ENCODE results near the gene CERS2.
A peak's percentile ranks its signal among the peaks of the same experiment; 100 is the strongest.

The CERS2 gene

GRCh38 chr1:151009206-151009587 is 34.6 kb upstream of the CERS2 start:
- Histone ChIP-seq H3K9me3 (ENCODE audit: control extremely low read depth in 1 of 5, control insufficient read depth in 4 of 5, insufficient read depth in 2 of 5, low read depth in 1 of 5, low read length in 4 of 5) (no peaks in the 10 kb centered on the region), H3K4me3 (ENCODE audit: control insufficient read depth in 1 of 7, extremely low read depth in 1 of 7, insufficient read depth in 4 of 7, low read depth in 2 of 7, low read length in 6 of 7) (peak overlapping the region in 6 of 7 experiments; percentile 75 to 96 (median 84)), H3K27me3 (replicated peaks in 2 of 5; ENCODE audit: control insufficient read depth in 4 of 5, insufficient read depth in 5 of 5, low read length in 4 of 5) (no peaks in the 10 kb centered on the region), H3K27ac (ENCODE audit: insufficient read depth in 1 of 2, low read depth in 1 of 2, low read length in 2 of 2, poor library complexity in 1 of 2, severe bottlenecking in 2 of 2) (peak overlapping the region; percentile 95 to 98), H3K36me3 (ENCODE audit: control insufficient read depth in 4 of 4, insufficient read depth in 4 of 4, low read length in 3 of 4) (no peaks in the 10 kb centered on the region), H3K4me1 (ENCODE audit: control extremely low read depth in 1 of 4, control insufficient read depth in 4 of 4, insufficient read depth in 4 of 4, low read length in 3 of 4) (peaks cover 34 to 93% (median 81%) of the 10 kb centered on the region in 4 experiments)
- CTCF ChIA-PET, result interaction anchor here (1.1 to 1.7 kb wide), 2 partner anchors 10 to 29 kb away, joined by 7 read pairs; no protein-coding TSS in a partner anchor
- DNase-seq, result no peak
- 60% methylated on average over 2 of the region's 3 CpGs for WGBS (ENCODE audit: insufficient coverage)
- POLR2A ChIA-PET, result no interaction called here

DNA sequence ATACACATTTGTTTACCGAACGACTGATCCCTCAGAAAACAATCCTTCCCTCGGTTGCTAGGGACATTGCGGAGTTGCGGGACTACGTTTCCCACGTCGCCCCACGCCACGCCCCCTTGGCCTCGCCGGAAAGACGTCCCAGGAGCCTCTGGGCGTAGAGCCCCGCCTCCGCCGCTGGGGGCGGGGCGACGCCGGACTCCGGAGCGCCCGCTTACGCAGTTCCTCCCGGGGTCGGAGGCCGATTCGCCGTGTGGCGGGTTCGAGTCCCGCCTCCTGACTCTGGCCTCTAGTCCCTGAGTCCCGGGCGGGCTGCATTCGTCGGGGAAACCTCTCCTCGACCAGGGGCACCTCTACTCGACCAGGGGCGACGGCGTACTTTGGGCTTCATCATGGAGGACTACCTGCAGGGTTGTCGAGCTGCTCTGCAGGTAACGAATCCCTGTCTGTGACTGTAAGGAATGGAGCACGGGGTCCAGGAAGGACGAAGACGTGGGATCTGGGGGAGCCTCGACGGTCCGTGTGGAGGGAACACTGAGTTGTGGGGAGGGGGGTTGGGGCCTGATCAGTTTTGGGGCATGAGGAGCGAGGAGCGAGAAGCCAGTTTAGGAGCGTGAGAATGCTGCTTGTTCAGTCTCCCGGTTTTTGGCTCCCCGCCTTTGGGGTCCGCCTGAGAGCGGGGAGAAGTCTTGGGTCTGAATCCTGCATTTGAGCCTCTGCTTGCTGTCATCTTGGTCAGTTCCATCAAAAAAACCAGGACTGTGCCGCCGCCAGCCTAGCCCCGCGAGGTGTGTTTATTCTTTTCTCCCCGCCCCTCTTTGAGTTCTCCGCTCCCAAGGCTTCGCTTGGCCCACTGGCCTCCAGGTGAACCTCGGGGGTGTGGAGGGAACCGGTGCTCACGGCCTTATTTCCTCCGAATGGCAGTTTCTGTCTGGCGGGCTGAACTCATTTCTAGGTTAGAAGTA is 33.9 kb upstream of the CERS2 start, which contains the start of gene PRUNE1:
PRUNE1 (plus strand) TSS at position 206 of the 962 bp plus-strand sequence; CDS start at position 390, 184 bp downstream.
- peak within 1 kb of the TSS; percentile 69 to 96 (median 81) for H3K4me3 ChIP-seq (ENCODE audit: control insufficient read depth in 1 of 7, extremely low read depth in 1 of 7, insufficient read depth in 4 of 7, low read depth in 2 of 7, low read length in 6 of 7)
- no peaks in the 10 kb centered on the region for H3K27me3 ChIP-seq (replicated peaks in 2 of 5; ENCODE audit: control insufficient read depth in 4 of 5, insufficient read depth in 5 of 5, low read length in 4 of 5)
- H3K4me1 ChIP-seq (ENCODE audit: control extremely low read depth in 1 of 4, control insufficient read depth in 4 of 4, insufficient read depth in 4 of 4, low read length in 3 of 4), result peaks cover 32 to 95% (median 83%) of the 10 kb centered on the region in 4 experiments
- no peaks in the 10 kb centered on the region for H3K9me3 ChIP-seq (ENCODE audit: control extremely low read depth in 1 of 5, control insufficient read depth in 4 of 5, insufficient read depth in 2 of 5, low read depth in 1 of 5, low read length in 4 of 5)
- peak; percentile 98 to 99 (median 99) for DNase-seq
- ChIA-PET POLR2A (no interaction called here), CTCF (interaction anchor here (1.1 to 1.7 kb wide), 2 partner anchors 9 to 29 kb away, joined by 7 read pairs; no protein-coding TSS in a partner anchor)
- 0% methylated on average over 63 of the region's 69 CpGs for WGBS (ENCODE audit: insufficient coverage)
- H3K27ac ChIP-seq (ENCODE audit: insufficient read depth in 1 of 2, low read depth in 1 of 2, low read length in 2 of 2, poor library complexity in 1 of 2, severe bottlenecking in 2 of 2), result peak within 1 kb of the TSS; percentile 95 to 98
- H3K36me3 ChIP-seq (ENCODE audit: control insufficient read depth in 4 of 4, insufficient read depth in 4 of 4, low read length in 3 of 4), result no peaks in the 10 kb centered on the region

DNA sequence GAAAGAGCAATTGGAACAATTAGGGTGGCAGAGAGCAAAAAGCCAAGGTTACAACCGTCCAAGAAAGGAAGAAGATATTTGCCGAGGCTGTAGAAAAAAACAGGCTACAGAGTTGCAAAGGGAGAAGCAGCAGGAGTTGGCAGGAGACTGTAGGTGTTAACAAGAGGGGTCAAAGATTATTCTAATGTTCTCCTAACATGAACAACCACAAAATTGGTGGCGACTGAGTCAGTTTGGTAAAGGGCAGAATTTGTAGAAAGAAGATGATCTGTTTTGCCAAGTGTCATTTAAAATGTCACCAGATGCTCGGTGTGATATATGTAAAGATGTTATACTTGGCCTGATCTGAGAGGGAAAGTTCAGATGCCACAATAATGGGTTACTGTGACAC is 33.2 kb upstream of the CERS2 start:
- Histone ChIP-seq H3K36me3 (ENCODE audit: control insufficient read depth in 4 of 4, insufficient read depth in 4 of 4, low read length in 3 of 4) (no peaks in the 10 kb centered on the region), H3K27me3 (replicated peaks in 2 of 5; ENCODE audit: control insufficient read depth in 4 of 5, insufficient read depth in 5 of 5, low read length in 4 of 5) (no peaks in the 10 kb centered on the region), H3K4me1 (ENCODE audit: control extremely low read depth in 1 of 4, control insufficient read depth in 4 of 4, insufficient read depth in 4 of 4, low read length in 3 of 4) (peaks cover 32 to 95% (median 83%) of the 10 kb centered on the region in 4 experiments), H3K4me3 (ENCODE audit: control insufficient read depth in 1 of 7, extremely low read depth in 1 of 7, insufficient read depth in 4 of 7, low read depth in 2 of 7, low read length in 6 of 7) (peak overlapping the region in 6 of 7 experiments; percentile 75 to 96 (median 84)), H3K9me3 (ENCODE audit: control extremely low read depth in 1 of 5, control insufficient read depth in 4 of 5, insufficient read depth in 2 of 5, low read depth in 1 of 5, low read length in 4 of 5) (no peaks in the 10 kb centered on the region), H3K27ac (ENCODE audit: insufficient read depth in 1 of 2, low read depth in 1 of 2, low read length in 2 of 2, poor library complexity in 1 of 2, severe bottlenecking in 2 of 2) (peak overlapping the region; percentile 95 to 98)
- ChIA-PET CTCF (interaction anchor here (3.3 to 4.9 kb wide), 4 partner anchors 12 to 30 kb away, joined by 19 to 65 read pairs (median 36); partner anchors contain the start of gene ANXA9), POLR2A (no interaction called here)
- no peak for DNase-seq
- 33% methylated on average over 2 of the region's 4 CpGs for WGBS (ENCODE audit: insufficient coverage)

DNA sequence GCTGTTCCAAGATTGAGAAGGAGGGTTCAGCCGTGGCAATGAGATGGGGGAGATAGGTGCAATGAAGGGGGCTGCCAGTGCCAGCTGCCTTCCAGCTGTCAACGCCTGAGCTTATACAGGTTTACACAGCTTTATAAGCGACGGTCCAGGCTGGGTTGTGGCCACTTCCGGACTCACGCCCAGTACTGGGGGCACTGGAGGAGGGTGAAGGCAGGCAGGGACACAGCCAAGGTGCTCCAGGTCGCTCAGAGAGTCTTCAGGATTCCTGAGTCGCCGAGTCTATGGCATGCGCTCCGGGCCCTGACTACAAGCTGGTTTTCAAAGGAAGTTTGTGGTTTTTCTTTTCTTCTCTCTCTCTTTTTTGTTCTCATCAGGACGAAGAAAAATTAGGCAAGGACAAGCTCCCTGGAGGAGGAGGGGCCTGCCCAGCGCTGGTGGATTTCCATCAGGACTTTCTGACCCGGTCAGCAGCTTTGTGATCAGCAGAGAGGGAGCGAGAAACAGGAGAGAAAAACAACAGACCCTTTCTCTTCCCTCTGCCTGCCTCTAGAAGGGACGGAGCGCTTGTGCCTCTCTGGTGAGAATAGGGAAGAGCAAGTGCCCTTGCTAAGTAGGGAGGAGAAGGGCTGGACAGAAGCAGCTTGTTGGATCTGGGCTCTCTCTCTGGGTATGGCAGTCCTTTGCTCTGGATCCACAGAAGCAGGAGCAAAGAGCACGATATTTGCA is 31.9 kb upstream of the CERS2 start, which contains the start of gene MINDY1:
MINDY1 (minus strand) TSS at position 576 of the 726 bp plus-strand sequence. CDS start 4,285 bp downstream, outside the sequence.
- under 1% methylated on average over 13 of the region's 18 CpGs for WGBS (ENCODE audit: insufficient coverage)
- Histone ChIP-seq H3K9me3 (ENCODE audit: control extremely low read depth in 1 of 5, control insufficient read depth in 4 of 5, insufficient read depth in 2 of 5, low read depth in 1 of 5, low read length in 4 of 5) (no peaks in the 10 kb centered on the region), H3K4me3 (ENCODE audit: control insufficient read depth in 1 of 7, extremely low read depth in 1 of 7, insufficient read depth in 4 of 7, low read depth in 2 of 7, low read length in 6 of 7) (peak within 1 kb of the TSS; percentile 64 to 88 (median 84)), H3K27ac (ENCODE audit: insufficient read depth in 1 of 2, low read depth in 1 of 2, low read length in 2 of 2, poor library complexity in 1 of 2, severe bottlenecking in 2 of 2) (peak within 1 kb of the TSS; percentile 95 to 98), H3K36me3 (ENCODE audit: control insufficient read depth in 4 of 4, insufficient read depth in 4 of 4, low read length in 3 of 4) (peaks cover 0 to 6% (median 3%) of the 10 kb centered on the region in 4 experiments), H3K27me3 (replicated peaks in 2 of 5; ENCODE audit: control insufficient read depth in 4 of 5, insufficient read depth in 5 of 5, low read length in 4 of 5) (no peaks in the 10 kb centered on the region), H3K4me1 (ENCODE audit: control extremely low read depth in 1 of 4, control insufficient read depth in 4 of 4, insufficient read depth in 4 of 4, low read length in 3 of 4) (peaks cover 36 to 95% (median 87%) of the 10 kb centered on the region in 4 experiments)
- peak; percentile 73 to 81 (median 78) for DNase-seq
- CTCF ChIA-PET, result interaction anchor here (0.6 to 4.9 kb wide), 22 partner anchors 10 to 773 kb away, joined by 3 to 65 read pairs (median 4); partner anchors contain the start of genes ANXA9, CDC42SE1, MLLT11 and TNFAIP8L2
- POLR2A ChIA-PET, result interaction anchor here (0.8 to 1.7 kb wide), 5 partner anchors 9 to 53 kb away, joined by 3 to 7 read pairs (median 4); partner anchors contain the start of gene CDC42SE1

- H3K36me3 ChIP-seq (ENCODE audit: control insufficient read depth in 4 of 4, insufficient read depth in 4 of 4, low read length in 3 of 4), result peaks cover 0 to 10% (median 5%) of the 10 kb centered on the region in 4 experiments
- no CpG with 5 or more reads among the region's 4 CpGs for WGBS (ENCODE audit: insufficient coverage)
- CTCF ChIA-PET, result interaction anchor here (0.6 to 4.9 kb wide), 21 partner anchors 10 to 773 kb away, joined by 3 to 65 read pairs (median 4); partner anchors contain the start of genes ANXA9, CDC42SE1, MLLT11 and TNFAIP8L2
- DNase-seq, result no peak
- peaks cover 35 to 95% (median 87%) of the 10 kb centered on the region in 4 experiments for H3K4me1 ChIP-seq (ENCODE audit: control extremely low read depth in 1 of 4, control insufficient read depth in 4 of 4, insufficient read depth in 4 of 4, low read length in 3 of 4)
- peak overlapping the region; percentile 64 to 88 (median 82) for H3K4me3 ChIP-seq (ENCODE audit: control insufficient read depth in 1 of 7, extremely low read depth in 1 of 7, insufficient read depth in 4 of 7, low read depth in 2 of 7, low read length in 6 of 7)
- peak overlapping the region; percentile 95 to 98 for H3K27ac ChIP-seq (ENCODE audit: insufficient read depth in 1 of 2, low read depth in 1 of 2, low read length in 2 of 2, poor library complexity in 1 of 2, severe bottlenecking in 2 of 2)
- H3K27me3 ChIP-seq (replicated peaks in 2 of 5; ENCODE audit: control insufficient read depth in 4 of 5, insufficient read depth in 5 of 5, low read length in 4 of 5), result no peaks in the 10 kb centered on the region
- POLR2A ChIA-PET, result interaction anchor here (0.9 to 1.7 kb wide), 5 partner anchors 8 to 45 kb away, joined by 3 to 7 read pairs (median 4); no protein-coding TSS in a partner anchor
- no peaks in the 10 kb centered on the region for H3K9me3 ChIP-seq (ENCODE audit: control extremely low read depth in 1 of 5, control insufficient read depth in 4 of 5, insufficient read depth in 2 of 5, low read depth in 1 of 5, low read length in 4 of 5)
These were observed 31.2 kb upstream of the CERS2 start for GRCh38 chr1:151005729-151006319.

DNA sequence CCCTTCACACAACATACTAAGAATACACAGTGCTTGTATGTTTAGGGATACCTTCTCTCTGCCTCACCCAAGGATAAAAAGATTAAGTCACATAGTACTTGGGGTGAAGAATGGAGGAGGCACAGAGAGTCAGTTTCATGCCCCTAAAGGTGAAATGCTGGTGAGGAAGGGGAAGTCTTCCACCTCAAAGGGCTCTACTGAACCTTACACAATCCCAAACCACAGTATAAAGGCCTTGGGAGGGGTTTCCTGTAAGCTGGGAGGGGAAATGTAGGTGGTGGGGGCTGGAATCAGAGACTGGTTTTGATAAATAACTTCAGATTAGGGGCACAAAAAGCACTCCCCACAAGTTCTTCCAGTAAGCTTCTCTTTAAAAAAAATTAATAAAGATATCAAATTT is 28.5 kb upstream of the CERS2 start:
- ChIA-PET CTCF (interaction anchor here (0.6 to 12.3 kb wide), 6 partner anchors 7 to 209 kb away, joined by 3 to 235 read pairs (median 7); partner anchors contain the start of gene ANXA9), POLR2A (interaction anchor here (1.1 kb wide), 1 partner anchor 155 kb away, joined by 4 read pairs; no protein-coding TSS in a partner anchor)
- Histone ChIP-seq H3K4me1 (ENCODE audit: control extremely low read depth in 1 of 4, control insufficient read depth in 4 of 4, insufficient read depth in 4 of 4, low read length in 3 of 4) (peaks cover 35 to 95% (median 91%) of the 10 kb centered on the region in 4 experiments), H3K36me3 (ENCODE audit: control insufficient read depth in 4 of 4, insufficient read depth in 4 of 4, low read length in 3 of 4) (peaks cover 0 to 17% (median 8%) of the 10 kb centered on the region in 4 experiments), H3K27ac (ENCODE audit: insufficient read depth in 1 of 2, low read depth in 1 of 2, low read length in 2 of 2, poor library complexity in 1 of 2, severe bottlenecking in 2 of 2) (peak overlapping the region in 1 of 2 experiments; percentile 49), H3K4me3 (ENCODE audit: control insufficient read depth in 1 of 7, extremely low read depth in 1 of 7, insufficient read depth in 4 of 7, low read depth in 2 of 7, low read length in 6 of 7) (peak overlapping the region in 5 of 7 experiments; percentile 17 to 63 (median 35)), H3K27me3 (replicated peaks in 2 of 5; ENCODE audit: control insufficient read depth in 4 of 5, insufficient read depth in 5 of 5, low read length in 4 of 5) (no peaks in the 10 kb centered on the region), H3K9me3 (ENCODE audit: control extremely low read depth in 1 of 5, control insufficient read depth in 4 of 5, insufficient read depth in 2 of 5, low read depth in 1 of 5, low read length in 4 of 5) (no peaks in the 10 kb centered on the region)
- DNase-seq, result peak in 2 of 3 donors; percentile 37 to 42

Measured in common myeloid progenitor, CD34-positive (primary cell).